Chondrocyte (in vitro differentiated cells): Measurements from ENCODE around the gene IGF1R. TPM values are rescaled to one million over a fixed set of nuclear protein-coding genes. Genes with fewer than 3 reads are reported as not detected.

ENCODE experiments used
- DNase-seq: peaks from one replicate; pipeline ENCODE4 v3.0.0; 2021; ENCODE audit warnings: mixed read lengths, low spot score
- H3K27ac Mint-ChIP-seq: one replicate; pipeline ENCODE4 v1.8.0; 2021; ENCODE audit warnings: mild to moderate bottlenecking, moderate library complexity, mixed read lengths; ENCODE audit not compliant: unreplicated experiment
- H3K27me3 Mint-ChIP-seq: 2 replicates; pipeline ENCODE4 v1.8.0; 2021; ENCODE audit warnings: low read depth, mixed read lengths
- H3K36me3 Mint-ChIP-seq: 2 replicates; pipeline ENCODE4 v1.8.0; 2021; ENCODE audit warnings: low read depth, mixed read lengths
- H3K4me1 Mint-ChIP-seq: 2 replicates; pipeline ENCODE4 v1.8.0; 2021; ENCODE audit warnings: low read depth, mild to moderate bottlenecking, mixed read lengths
- H3K4me3 Mint-ChIP-seq: one replicate; pipeline ENCODE4 v1.8.0; 2021; ENCODE audit warnings: mild to moderate bottlenecking, moderate library complexity, mixed read lengths; ENCODE audit not compliant: unreplicated experiment
- H3K9me3 Mint-ChIP-seq: 2 replicates; pipeline ENCODE4 v1.8.0; 2021; ENCODE audit warnings: low read depth, mixed read lengths
- total RNA-seq: library from RNA; stranded (reverse); gene quantifications from 3 replicates; pipeline ENCODE4 v1.2.1, GENCODE V29; 2021
- TF ChIP-seq, protein P1 (sequence below): fragments of 200-600 bp; sonication (generic); IDR thresholded peaks from 2 replicates; pipeline ENCODE4 v1.5.0; 2021; ENCODE audit warnings: antibody characterized with exemption, mild to moderate bottlenecking, moderate library complexity

Gene IGF1R
- total RNA-seq, 1 donor from 2014 or later, result 119 TPM

DNA sequence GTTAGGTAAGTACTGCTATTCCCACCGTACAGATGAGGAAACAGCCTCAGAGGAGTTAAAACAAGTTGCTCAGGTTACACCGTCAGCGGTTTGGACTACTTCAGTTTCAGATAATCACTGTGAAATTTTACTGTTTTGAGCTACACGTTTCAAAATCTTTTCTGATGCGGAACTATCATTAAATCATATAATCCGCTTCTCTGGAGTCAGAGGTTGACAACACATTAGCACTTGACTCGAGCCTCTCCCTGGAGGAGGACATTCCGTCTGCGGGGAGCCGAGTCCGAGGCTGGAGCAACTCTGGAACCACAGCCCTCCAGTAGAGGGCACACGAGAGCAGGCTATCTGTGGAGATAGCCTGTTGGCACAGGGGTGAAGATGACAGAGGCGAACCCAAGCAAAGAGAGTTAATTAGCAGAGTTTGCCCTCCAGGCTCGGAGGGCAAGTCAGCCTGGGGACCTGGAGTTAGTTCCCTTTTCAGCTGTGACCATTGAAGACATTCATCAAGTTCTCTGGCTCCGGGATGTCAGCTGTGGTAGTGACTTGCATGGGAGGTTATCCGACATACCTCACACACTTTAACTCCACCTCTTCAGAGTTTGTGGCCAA, 131.2 kb downstream of the IGF1R start:
- TF ChIP-seq, protein P1, sequence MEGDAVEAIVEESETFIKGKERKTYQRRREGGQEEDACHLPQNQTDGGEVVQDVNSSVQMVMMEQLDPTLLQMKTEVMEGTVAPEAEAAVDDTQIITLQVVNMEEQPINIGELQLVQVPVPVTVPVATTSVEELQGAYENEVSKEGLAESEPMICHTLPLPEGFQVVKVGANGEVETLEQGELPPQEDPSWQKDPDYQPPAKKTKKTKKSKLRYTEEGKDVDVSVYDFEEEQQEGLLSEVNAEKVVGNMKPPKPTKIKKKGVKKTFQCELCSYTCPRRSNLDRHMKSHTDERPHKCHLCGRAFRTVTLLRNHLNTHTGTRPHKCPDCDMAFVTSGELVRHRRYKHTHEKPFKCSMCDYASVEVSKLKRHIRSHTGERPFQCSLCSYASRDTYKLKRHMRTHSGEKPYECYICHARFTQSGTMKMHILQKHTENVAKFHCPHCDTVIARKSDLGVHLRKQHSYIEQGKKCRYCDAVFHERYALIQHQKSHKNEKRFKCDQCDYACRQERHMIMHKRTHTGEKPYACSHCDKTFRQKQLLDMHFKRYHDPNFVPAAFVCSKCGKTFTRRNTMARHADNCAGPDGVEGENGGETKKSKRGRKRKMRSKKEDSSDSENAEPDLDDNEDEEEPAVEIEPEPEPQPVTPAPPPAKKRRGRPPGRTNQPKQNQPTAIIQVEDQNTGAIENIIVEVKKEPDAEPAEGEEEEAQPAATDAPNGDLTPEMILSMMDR, result peak; percentile 96
- DNase-seq, result no peak
- H3K4me3 Mint-ChIP-seq, result peak overlapping the region; percentile 38

DNA sequence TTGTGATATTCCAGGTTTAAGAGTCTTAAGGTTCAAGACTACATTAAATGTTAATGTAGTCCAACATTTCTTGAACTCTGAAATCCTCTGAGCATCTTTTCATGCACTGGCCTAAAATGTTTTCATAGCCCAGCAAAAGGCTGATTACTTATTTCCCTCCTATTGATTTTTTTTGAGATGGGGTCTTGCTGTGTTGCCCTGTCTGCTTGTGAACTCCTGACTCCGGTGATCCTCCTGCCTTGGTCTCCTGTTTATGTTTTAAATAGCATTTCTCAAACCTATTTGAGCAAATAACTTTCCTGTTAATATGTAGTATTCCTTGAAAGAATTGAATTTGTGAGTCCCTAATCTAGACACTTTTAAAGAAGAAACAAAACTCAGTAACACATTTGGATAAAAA, 133.5 kb downstream of the IGF1R start:
- Mint-ChIP-seq H3K27me3 (no peaks in the 10 kb centered on the region), H3K9me3 (no peaks in the 10 kb centered on the region), H3K27ac (no peak overlapping the region), H3K36me3 (no peaks in the 10 kb centered on the region), H3K4me1 (peaks cover 43% of the 10 kb centered on the region), H3K4me3 (no peak overlapping the region)
- TF ChIP-seq, protein P1, result no peak
- no peak for DNase-seq

More for the DNA sequence above, 131.2 kb downstream of the IGF1R start:
- no peaks in the 10 kb centered on the region for H3K27me3 Mint-ChIP-seq
- no peaks in the 10 kb centered on the region for H3K9me3 Mint-ChIP-seq
- H3K36me3 Mint-ChIP-seq, result no peaks in the 10 kb centered on the region
- H3K4me1 Mint-ChIP-seq, result peaks cover 40% of the 10 kb centered on the region
- H3K27ac Mint-ChIP-seq, result peak overlapping the region; percentile 74

DNA sequence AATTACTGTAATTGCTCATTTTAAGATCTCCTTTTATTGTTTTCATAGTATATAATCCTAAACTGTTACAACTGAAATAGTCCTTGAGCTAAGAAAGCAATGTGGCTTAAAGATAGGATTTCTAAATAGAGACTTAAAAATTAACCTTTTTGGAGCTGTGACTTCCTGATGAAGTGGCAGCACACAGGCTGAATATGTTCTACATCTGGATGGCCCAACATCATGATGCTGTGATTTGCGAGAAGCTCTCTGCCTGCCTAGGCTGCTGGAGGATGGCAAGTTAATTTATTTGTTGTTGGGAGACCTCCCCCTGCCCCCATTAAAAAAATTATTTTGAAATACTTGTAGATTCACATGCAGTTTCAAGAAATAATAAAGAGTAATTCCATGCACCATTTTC, 134.5 kb downstream of the IGF1R start:
- TF ChIP-seq, protein P1, result no peak
- Mint-ChIP-seq H3K9me3 (no peaks in the 10 kb centered on the region), H3K27ac (no peak overlapping the region), H3K36me3 (no peaks in the 10 kb centered on the region), H3K27me3 (no peaks in the 10 kb centered on the region), H3K4me3 (no peak overlapping the region), H3K4me1 (peaks cover 43% of the 10 kb centered on the region)
- DNase-seq, result no peak

DNA sequence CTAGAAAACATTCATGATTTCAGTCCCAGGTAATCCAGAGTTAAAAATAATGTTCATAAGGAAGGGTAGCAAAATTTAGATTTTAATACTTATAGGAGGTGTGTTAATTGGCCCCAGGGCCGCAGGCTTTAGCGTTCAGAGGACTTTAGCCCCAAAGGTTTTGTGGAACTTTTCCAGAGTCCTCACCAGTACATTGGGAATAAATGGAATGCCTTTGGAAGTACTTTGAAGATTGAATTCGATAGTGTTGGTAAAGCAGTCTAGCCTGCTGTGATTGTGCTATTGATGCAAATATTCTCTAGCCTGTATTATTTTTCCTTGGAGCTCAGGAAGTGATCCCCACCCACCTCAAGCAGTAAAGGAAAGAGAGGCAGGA, 137.1 kb downstream of the IGF1R start:
- DNase-seq, result no peak
- Mint-ChIP-seq H3K9me3 (no peaks in the 10 kb centered on the region), H3K4me3 (no peak overlapping the region), H3K36me3 (no peaks in the 10 kb centered on the region), H3K4me1 (peaks cover 53% of the 10 kb centered on the region), H3K27ac (no peak overlapping the region), H3K27me3 (no peaks in the 10 kb centered on the region)
- TF ChIP-seq, protein P1, result no peak

DNA sequence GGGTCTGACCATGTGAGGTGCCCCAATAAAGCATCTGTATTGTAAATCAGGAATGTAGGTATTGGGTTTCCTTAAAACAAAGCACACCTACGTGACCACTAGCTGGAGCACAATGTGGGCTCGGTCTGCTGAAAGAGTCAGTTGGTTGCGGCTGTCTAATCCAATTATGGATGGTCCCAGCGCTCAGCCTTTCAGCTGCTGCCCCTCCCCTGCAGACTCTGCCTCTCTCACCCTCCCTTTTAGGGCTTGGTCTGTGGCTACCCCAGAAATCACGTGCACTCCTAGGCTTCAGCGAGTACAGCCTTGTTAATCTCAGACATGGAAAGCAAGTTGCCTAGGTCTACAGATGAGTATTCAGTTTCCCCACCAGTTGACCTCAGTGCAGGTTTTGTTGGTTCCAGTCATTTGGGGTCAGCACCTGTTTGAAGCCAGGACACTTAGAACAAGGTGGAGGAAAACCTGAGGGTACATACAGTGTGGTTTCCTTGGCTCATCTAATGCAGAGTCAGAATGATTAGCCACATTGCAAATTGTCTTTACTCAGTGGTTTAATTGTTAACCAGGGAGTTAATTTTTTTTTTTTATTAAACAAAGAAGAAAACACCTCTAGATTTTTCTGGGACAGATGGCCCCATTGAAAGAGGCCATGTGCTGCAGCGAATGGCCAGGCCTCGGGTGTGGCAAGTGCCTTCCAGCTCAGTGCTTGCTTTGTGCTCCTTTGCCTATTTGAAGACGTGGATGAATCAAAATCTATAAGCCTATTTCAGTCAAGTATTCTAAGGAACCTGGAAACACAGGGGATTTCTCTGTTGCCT, 137.7 kb downstream of the IGF1R start:
- Mint-ChIP-seq H3K4me3 (no peak overlapping the region), H3K36me3 (no peaks in the 10 kb centered on the region), H3K9me3 (no peaks in the 10 kb centered on the region), H3K4me1 (peaks cover 58% of the 10 kb centered on the region), H3K27me3 (no peaks in the 10 kb centered on the region), H3K27ac (no peak overlapping the region)
- DNase-seq, result no peak
- TF ChIP-seq, protein P1, result no peak
